H9 (cell line): ENCODE results near the gene SLC6A15. TPM values are rescaled to one million over a fixed set of nuclear protein-coding genes. Genes with fewer than 3 reads are reported as not detected.

Source experiments
- DNase-seq: peaks from one replicate; pipeline ENCODE4 v3.0.0-alpha.2; 2017
- H2AFZ ChIP-seq: one replicate; pipeline ENCODE4 v1.6.1; 2013; ENCODE audit warnings: mild to moderate bottlenecking, low read length, control low read depth, moderate library complexity
- H2AK5ac ChIP-seq: 2 replicates; pipeline ENCODE4 v1.6.1; 2013; ENCODE audit warnings: low read length, control low read depth, mixed read lengths; ENCODE audit not compliant: insufficient read length
- H2BK120ac ChIP-seq: one replicate; pipeline ENCODE4 v1.6.1; 2013; ENCODE audit warnings: low read depth, mild to moderate bottlenecking, low read length, control low read depth, inconsistent platforms; ENCODE audit not compliant: poor library complexity, severe bottlenecking
- H2BK12ac ChIP-seq: 2 replicates; pipeline ENCODE4 v1.6.1; 2013; ENCODE audit warnings: low read length, control low read depth, mixed read lengths, low read depth; ENCODE audit not compliant: insufficient read length
- H2BK15ac ChIP-seq: 2 replicates; pipeline ENCODE4 v1.6.1; 2013; ENCODE audit warnings: low read depth, low read length, control low read depth
- H2BK20ac ChIP-seq: one replicate; pipeline ENCODE4 v1.6.1; 2013; ENCODE audit warnings: low read depth, mild to moderate bottlenecking, low read length, control low read depth, inconsistent platforms; ENCODE audit not compliant: poor library complexity, severe bottlenecking
- H2BK5ac ChIP-seq: 2 replicates; pipeline ENCODE4 v1.6.1; 2013; ENCODE audit warnings: low read length, control low read depth, mixed read lengths; ENCODE audit not compliant: insufficient read length
- H3K14ac ChIP-seq: 2 replicates; pipeline ENCODE4 v1.6.1; 2013; ENCODE audit warnings: low read length, control low read depth; ENCODE audit not compliant: insufficient read depth
- H3K18ac ChIP-seq: 2 replicates; pipeline ENCODE4 v1.6.1; 2013; ENCODE audit warnings: low read depth, mild to moderate bottlenecking, mixed read lengths, low read length, control low read depth; ENCODE audit not compliant: insufficient read length
- H3K23ac ChIP-seq: 2 replicates; pipeline ENCODE4 v1.6.1; 2013; ENCODE audit warnings: low read length, control low read depth, mixed read lengths, low read depth; ENCODE audit not compliant: insufficient read length
- H3K23me2 ChIP-seq: 2 replicates; pipeline ENCODE4 v1.6.1; 2013; ENCODE audit warnings: low read depth, mild to moderate bottlenecking, mixed read lengths, low read length, control low read depth; ENCODE audit not compliant: insufficient read length, poor library complexity, severe bottlenecking
- H3K27ac ChIP-seq: 2 replicates; pipeline ENCODE4 v1.5.1; 2013; ENCODE audit warnings: low read length, control low read depth, mixed read lengths, low read depth; ENCODE audit not compliant: insufficient read length
- H3K27me3 ChIP-seq: 2 replicates; pipeline ENCODE4 v1.6.1; 2013; ENCODE audit warnings: low read length, control low read depth, inconsistent platforms; ENCODE audit not compliant: insufficient read depth
- H3K4ac ChIP-seq: 2 replicates; pipeline ENCODE4 v1.6.1; 2013; ENCODE audit warnings: low read depth, mild to moderate bottlenecking, control low read depth, inconsistent platforms, low read length, moderate library complexity
- H3K4me1 ChIP-seq: 2 replicates; pipeline ENCODE4 v1.6.1; 2013; ENCODE audit warnings: low read length, control low read depth, inconsistent platforms; ENCODE audit not compliant: insufficient read depth
- H3K4me2 ChIP-seq: 2 replicates; pipeline ENCODE4 v1.6.1; 2013; ENCODE audit warnings: low read length, control low read depth, mixed read lengths; ENCODE audit not compliant: insufficient read length, insufficient read depth
- H3K56ac ChIP-seq: 2 replicates; pipeline ENCODE4 v1.6.1; 2013; ENCODE audit warnings: low read depth, mild to moderate bottlenecking, mixed read lengths, low read length, control low read depth; ENCODE audit not compliant: insufficient read length
- H3K79me1 ChIP-seq: 2 replicates; pipeline ENCODE4 v1.6.1; 2013; ENCODE audit warnings: low read depth, mild to moderate bottlenecking, moderate library complexity, low read length, control low read depth, inconsistent platforms; ENCODE audit not compliant: insufficient read depth, poor library complexity, severe bottlenecking
- H3K79me2 ChIP-seq: 2 replicates; pipeline ENCODE4 v1.6.1; 2013; ENCODE audit warnings: low read length, control low read depth, inconsistent platforms; ENCODE audit not compliant: insufficient read depth
- H3K9ac ChIP-seq: 2 replicates; pipeline ENCODE4 v1.6.1; 2013; ENCODE audit warnings: low read length, control low read depth, mixed read lengths; ENCODE audit not compliant: insufficient read length; ENCODE audit errors: extremely low read depth
- H3K9me3 ChIP-seq: one replicate; pipeline ENCODE4 v1.6.1; 2013; ENCODE audit warnings: low read depth, low read length, inconsistent platforms; ENCODE audit not compliant: control insufficient read depth
- H3T11ph ChIP-seq: one replicate; pipeline ENCODE4 v1.6.1; 2013; ENCODE audit warnings: mild to moderate bottlenecking, low read length, control low read depth, inconsistent platforms
- H4K20me1 ChIP-seq: one replicate; pipeline ENCODE4 v1.6.1; 2013; ENCODE audit not compliant: control insufficient read depth, insufficient read length, insufficient read depth
- H4K5ac ChIP-seq: 2 replicates; pipeline ENCODE4 v1.6.1; 2013; ENCODE audit warnings: low read depth, mild to moderate bottlenecking, mixed read lengths, low read length, control low read depth; ENCODE audit not compliant: insufficient read length
- H4K8ac ChIP-seq: replicated peaks from 2 replicates; pipeline ENCODE4 v1.6.1; 2013; ENCODE audit warnings: low read length, control low read depth, mixed read lengths, low read depth; ENCODE audit not compliant: insufficient read length
- H4K91ac ChIP-seq: 2 replicates; pipeline ENCODE4 v1.6.1; 2013; ENCODE audit warnings: low read depth, mild to moderate bottlenecking, moderate library complexity, mixed read lengths, low read length, control low read depth; ENCODE audit not compliant: insufficient read length
- H3K27ac Mint-ChIP-seq, 3 experiments: 2 replicates in 2 of 3; 3 replicates in 1 of 3; pipeline ENCODE4 v1.8.0; 2020 to 2021; ENCODE audit warnings: mixed read lengths in 3 of 3, mild to moderate bottlenecking in 1 of 3, moderate library complexity in 1 of 3
- H3K27me3 Mint-ChIP-seq: 2 replicates; pipeline ENCODE4 v1.8.0; 2021; ENCODE audit warnings: low read depth, mild to moderate bottlenecking, moderate library complexity, mixed read lengths
- H3K36me3 Mint-ChIP-seq, 3 experiments: 2 replicates in 2 of 3; 3 replicates in 1 of 3; pipeline ENCODE4 v1.8.0; 2020 to 2021; ENCODE audit warnings: low read depth in 3 of 3, mixed read lengths in 3 of 3; ENCODE audit not compliant: insufficient read depth in 1 of 3
- H3K4me1 Mint-ChIP-seq, 2 experiments: 2 replicates each; pipeline ENCODE4 v1.8.0; 2020; ENCODE audit warnings: mixed read lengths in 2 of 2
- H3K4me3 Mint-ChIP-seq, 2 experiments: 2 replicates in 1 of 2; 3 replicates in 1 of 2; pipeline ENCODE4 v1.8.0; 2020 to 2021; ENCODE audit warnings: mild to moderate bottlenecking in 2 of 2, mixed read lengths in 2 of 2, moderate library complexity in 1 of 2
- H3K9me3 Mint-ChIP-seq, 2 experiments: 2 replicates in 1 of 2; 3 replicates in 1 of 2; pipeline ENCODE4 v1.8.0; 2020; ENCODE audit warnings: mild to moderate bottlenecking in 2 of 2, mixed read lengths in 2 of 2, moderate library complexity in 1 of 2
- CTCF ChIP-seq: fragments of 200-600 bp; sonication (generic); conservative IDR thresholded peaks from 3 replicates; pipeline ENCODE4 v1.8.0; 2021; ENCODE audit warnings: antibody characterized with exemption, mild to moderate bottlenecking
- WGBS: extraction: QIAGEN DNeasy Blood & Tissue Kit; methylation state at CpG from one replicate; pipeline ENCODE4 v1.1.7; 2013; ENCODE audit warnings: missing lambda C conversion rate, low lambda C conversion rate, mixed read lengths; ENCODE audit not compliant: insufficient read length; ENCODE audit errors: extremely low coverage; 5-methylcytosine and 5-hydroxymethylcytosine counted together
- total RNA-seq: library from RNA; stranded (reverse); gene quantifications from 2 replicates; pipeline ENCODE4 v1.2.1, GENCODE V29; 2021

The SLC6A15 gene
- total RNA-seq, 1 experiment from 2014 or later, result 12.9 TPM

GRCh38 chr12:84946753-84947152 is 34.2 kb upstream of the SLC6A15 start:
- H3K14ac ChIP-seq, result no peak overlapping the region
- H3K4me2 ChIP-seq, result no peak overlapping the region
- no peak overlapping the region for H3T11ph ChIP-seq
- H2BK15ac ChIP-seq, result no peak overlapping the region
- no peak overlapping the region for H4K8ac ChIP-seq
- no CpG with 5 or more reads among the region's 2 CpGs for WGBS
- H3K18ac ChIP-seq, result no peak overlapping the region
- no peaks in the 10 kb centered on the region for H3K4me1 ChIP-seq
- H3K23me2 ChIP-seq, result no peaks in the 10 kb centered on the region
- no peak overlapping the region for H2AK5ac ChIP-seq
- no peak overlapping the region for H2AFZ ChIP-seq
- H3K27me3 ChIP-seq, result no peaks in the 10 kb centered on the region
- no peaks in the 10 kb centered on the region for H4K20me1 ChIP-seq
- no peaks in the 10 kb centered on the region for H3K9me3 ChIP-seq
- Mint-ChIP-seq H3K9me3 (no peaks in the 10 kb centered on the region), H3K4me1 (no peaks in the 10 kb centered on the region), H3K4me3 (no peak overlapping the region), H3K27ac (no peak overlapping the region), H3K36me3 (no peaks in the 10 kb centered on the region), H3K27me3 (no peaks in the 10 kb centered on the region; the same call in 1 of the 2 replicates)
- H3K23ac ChIP-seq, result no peak overlapping the region
- no peak overlapping the region for H3K56ac ChIP-seq
- H3K9ac ChIP-seq, result no peak overlapping the region
- no peak overlapping the region for H2BK20ac ChIP-seq
- no peak overlapping the region for H3K27ac ChIP-seq
- H3K79me2 ChIP-seq, result no peaks in the 10 kb centered on the region
- H3K4ac ChIP-seq, result no peak overlapping the region
- no peak overlapping the region for H2BK120ac ChIP-seq
- no peak overlapping the region for H4K5ac ChIP-seq
- no peak overlapping the region for H4K91ac ChIP-seq
- H2BK5ac ChIP-seq, result no peak overlapping the region
- H2BK12ac ChIP-seq, result no peak overlapping the region
- DNase-seq, result no peak
- H3K79me1 ChIP-seq, result no peaks in the 10 kb centered on the region
- TF ChIP-seq CTCF, result no peak
